DOHH2 (cell line): ENCODE measurements around the gene MRPS18A.
A peak's percentile ranks its signal among the peaks of the same experiment; 100 is the strongest.

Experiments
- H3F3A ChIP-seq: fragments of 200-600 bp; sonication (generic), shearing (Covaris generic); 2 replicates; pipeline ENCODE4 v1.6.0; 2016; ENCODE audit warnings: antibody characterized with exemption, mild to moderate bottlenecking; ENCODE audit not compliant: control insufficient read depth, insufficient read depth
- H3K27ac ChIP-seq: fragments of 200-600 bp; sonication (generic); 2 replicates; pipeline ENCODE4 v1.5.1; 2014; ENCODE audit warnings: low read depth, mild to moderate bottlenecking, low read length, moderate library complexity
- H3K27me3 ChIP-seq: fragments of 200-600 bp; sonication (generic); 2 replicates; pipeline ENCODE4 v1.6.1; 2014; ENCODE audit warnings: mild to moderate bottlenecking, low read length, mixed read lengths; ENCODE audit not compliant: control insufficient read depth
- H3K36me3 ChIP-seq: fragments of 200-600 bp; sonication (generic); 2 replicates; pipeline ENCODE4 v1.6.1; 2014; ENCODE audit warnings: mild to moderate bottlenecking, low read length, moderate library complexity, mixed read lengths; ENCODE audit not compliant: control insufficient read depth
- H3K4me1 ChIP-seq: fragments of 200-600 bp; sonication (generic); 2 replicates; pipeline ENCODE4 v1.6.1; 2014; ENCODE audit warnings: mild to moderate bottlenecking, low read length, mixed read lengths; ENCODE audit not compliant: control insufficient read depth
- H3K4me2 ChIP-seq: fragments of 200-600 bp; sonication (generic); 2 replicates; pipeline ENCODE4 v1.6.0; 2014; ENCODE audit warnings: mild to moderate bottlenecking, low read length, moderate library complexity
- H3K4me3 ChIP-seq: fragments of 200-600 bp; sonication (generic); 2 replicates; pipeline ENCODE4 v1.5.1; 2014; ENCODE audit warnings: mild to moderate bottlenecking, low read length, mixed read lengths
- H3K79me2 ChIP-seq: fragments of 200-600 bp; sonication (generic); 2 replicates; pipeline ENCODE4 v1.6.1; 2014; ENCODE audit warnings: mild to moderate bottlenecking, low read length, mixed read lengths; ENCODE audit not compliant: control insufficient read depth
- H3K9me2 ChIP-seq: fragments of 200-600 bp; sonication (generic); replicated peaks from 2 replicates; pipeline ENCODE4 v1.6.1; 2014; ENCODE audit warnings: mild to moderate bottlenecking, low read length, mixed read lengths; ENCODE audit not compliant: control insufficient read depth
- H3K9me3 ChIP-seq: fragments of 200-600 bp; sonication (generic); 2 replicates; pipeline ENCODE4 v1.6.1; 2014; ENCODE audit warnings: antibody characterized with exemption, low read length, mixed read lengths; ENCODE audit not compliant: control insufficient read depth, insufficient read depth
- H4K20me1 ChIP-seq: fragments of 200-600 bp; sonication (generic); 2 replicates; pipeline ENCODE4 v1.6.0; 2014; ENCODE audit warnings: low read depth, mild to moderate bottlenecking, antibody characterized with exemption, low read length, moderate library complexity; ENCODE audit not compliant: control insufficient read depth, insufficient read depth
- EZH2phosphoT487 ChIP-seq: fragments of 200-600 bp; sonication (generic); IDR thresholded peaks from 2 replicates; pipeline ENCODE4 v1.6.1; 2017; ENCODE audit warnings: borderline replicate concordance, mild to moderate bottlenecking, antibody characterized with exemption, low read length, moderate library complexity, mixed read lengths
- TF ChIP-seq, protein P1 (sequence below): fragments of 200-600 bp; sonication (generic); IDR thresholded peaks from one replicate; pipeline ENCODE4 v1.5.1; 2014; ENCODE audit warnings: antibody characterized with exemption, mild to moderate bottlenecking, low read depth, low read length; ENCODE audit not compliant: poor library complexity, severe bottlenecking

MRPS18A gene

DNA sequence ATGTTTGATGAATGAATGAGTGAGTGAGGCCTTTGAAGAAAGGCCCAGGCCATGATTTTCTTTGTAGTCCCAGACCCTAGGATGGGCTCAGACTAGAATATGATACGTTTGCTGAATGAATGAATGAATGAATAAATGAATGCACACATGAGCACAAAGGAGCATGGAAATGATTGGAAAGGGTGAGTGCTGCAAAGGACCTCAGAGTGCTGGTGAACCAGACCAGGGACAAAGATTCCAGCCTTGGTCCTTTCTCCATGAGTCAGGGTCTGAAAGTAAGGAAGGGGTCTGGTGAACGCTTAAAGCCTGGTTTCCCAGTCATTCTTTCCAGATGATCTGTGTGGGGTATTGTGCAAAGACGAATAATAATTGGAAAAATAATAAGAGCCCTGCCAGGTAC, 40.0 kb upstream of the MRPS18A start:
- H3K9me2 ChIP-seq: no peaks in the 10 kb centered on the region
- no peaks in the 10 kb centered on the region for H4K20me1 ChIP-seq
- H3K79me2 ChIP-seq: no peaks in the 10 kb centered on the region
- H3K4me1 ChIP-seq: peaks cover 21% of the 10 kb centered on the region
- peaks cover 12% of the 10 kb centered on the region for H3K9me3 ChIP-seq
- H3K27ac ChIP-seq: no peak overlapping the region
- no peak overlapping the region for H3K4me2 ChIP-seq
- no peaks in the 10 kb centered on the region for H3K36me3 ChIP-seq
- H3F3A ChIP-seq: peaks cover 3% of the 10 kb centered on the region; the same call in 1 of the 2 replicates
- TF ChIP-seq, protein P1, sequence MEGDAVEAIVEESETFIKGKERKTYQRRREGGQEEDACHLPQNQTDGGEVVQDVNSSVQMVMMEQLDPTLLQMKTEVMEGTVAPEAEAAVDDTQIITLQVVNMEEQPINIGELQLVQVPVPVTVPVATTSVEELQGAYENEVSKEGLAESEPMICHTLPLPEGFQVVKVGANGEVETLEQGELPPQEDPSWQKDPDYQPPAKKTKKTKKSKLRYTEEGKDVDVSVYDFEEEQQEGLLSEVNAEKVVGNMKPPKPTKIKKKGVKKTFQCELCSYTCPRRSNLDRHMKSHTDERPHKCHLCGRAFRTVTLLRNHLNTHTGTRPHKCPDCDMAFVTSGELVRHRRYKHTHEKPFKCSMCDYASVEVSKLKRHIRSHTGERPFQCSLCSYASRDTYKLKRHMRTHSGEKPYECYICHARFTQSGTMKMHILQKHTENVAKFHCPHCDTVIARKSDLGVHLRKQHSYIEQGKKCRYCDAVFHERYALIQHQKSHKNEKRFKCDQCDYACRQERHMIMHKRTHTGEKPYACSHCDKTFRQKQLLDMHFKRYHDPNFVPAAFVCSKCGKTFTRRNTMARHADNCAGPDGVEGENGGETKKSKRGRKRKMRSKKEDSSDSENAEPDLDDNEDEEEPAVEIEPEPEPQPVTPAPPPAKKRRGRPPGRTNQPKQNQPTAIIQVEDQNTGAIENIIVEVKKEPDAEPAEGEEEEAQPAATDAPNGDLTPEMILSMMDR: no peak
- TF ChIP-seq EZH2phosphoT487: no peak
- H3K27me3 ChIP-seq: no peaks in the 10 kb centered on the region
- no peak overlapping the region for H3K4me3 ChIP-seq

- H3K4me1 ChIP-seq: peaks cover 21% of the 10 kb centered on the region
- no peaks in the 10 kb centered on the region for H3K9me2 ChIP-seq
- no peaks in the 10 kb centered on the region for H3F3A ChIP-seq
- H4K20me1 ChIP-seq: no peaks in the 10 kb centered on the region
- H3K27ac ChIP-seq: no peak overlapping the region
- H3K4me3 ChIP-seq: no peak overlapping the region
- H3K27me3 ChIP-seq: no peaks in the 10 kb centered on the region
- peak overlapping the region; percentile 50; the same call in 1 of the 2 replicates for H3K4me2 ChIP-seq
- no peak for TF ChIP-seq EZH2phosphoT487
- TF ChIP-seq, protein P1: no peak
- H3K79me2 ChIP-seq: no peaks in the 10 kb centered on the region
- no peaks in the 10 kb centered on the region for H3K36me3 ChIP-seq
- peaks cover 6% of the 10 kb centered on the region for H3K9me3 ChIP-seq
These were observed 38.3 kb upstream of the MRPS18A start for GRCh38 chr6:43725643-43726580.

- Histone ChIP-seq H3K27me3 (peaks cover 1% of the 10 kb centered on the region; the same call in 1 of the 2 replicates), H3K9me2 (no peaks in the 10 kb centered on the region), H3K36me3 (no peaks in the 10 kb centered on the region), H3K4me2 (peak overlapping the region; percentile 50), H3K27ac (no peak overlapping the region), H3F3A (no peaks in the 10 kb centered on the region), H3K9me3 (0 out of 2 replicates have a peak, but pooled peaks cover 4% of the 10 kb centered on the region), H3K79me2 (no peaks in the 10 kb centered on the region), H4K20me1 (no peaks in the 10 kb centered on the region), H3K4me3 (0 out of 2 replicates have a peak overlapping the region, but pooled peaks have one; percentile 11), H3K4me1 (peaks cover 21% of the 10 kb centered on the region)
- no peak for TF ChIP-seq EZH2phosphoT487
- TF ChIP-seq, protein P1: no peak
These were observed 37.5 kb upstream of the MRPS18A start for GRCh38 chr6:43724914-43725642.
